Measurements from ENCODE around the gene ZBTB43.

GRCh38 chr9:126819482-126819881 is 14.6 kb downstream of the ZBTB43 start:
- TF ChIP-seq GATA2 (IDR thresholded peaks at IDR 0.05; ENCODE audit: low read depth, low read length) (no peak), GATA3 (IDR thresholded peaks at IDR 0.05; ENCODE audit: low read depth, low read length) (no peak)

Measured in SH-SY5Y (cell line).